GM19372 (cell line): ENCODE results near the gene CTSO.
"Not testable (repeated sequence)": the region's sequence is repeated elsewhere in the genome, so short reads cannot be mapped to it uniquely, and the experiment has no call there.

Experiments used
- ATAC-seq: cut with Tn5 transposase; IDR thresholded peaks from one replicate; pipeline ENCODE4 v1.9.1; 2021; ENCODE audit warnings: mild to moderate bottlenecking, low read depth, moderate library complexity; ENCODE audit not compliant: unreplicated experiment

Gene CTSO

GRCh38 chr4:155908187-155909139, 45.2 kb downstream of the CTSO start:
- peak; percentile 54 for ATAC-seq

GRCh38 chr4:155907556-155907955, 46.1 kb downstream of the CTSO start:
- ATAC-seq = no peak

- no peak for ATAC-seq
Measured at GRCh38 chr4:155906554-155907247, 47.0 kb downstream of the CTSO start.

GRCh38 chr4:155904331-155904730, 49.3 kb downstream of the CTSO start:
- ATAC-seq = no peak

GRCh38 chr4:155903453-155903852, 50.2 kb downstream of the CTSO start, which contains the start of gene TDO2:
Gene TDO2 (plus strand): TSS chr4:155903696. CDS start chr4:155903759, 63 bp downstream.
- ATAC-seq = no peak

- no peak for ATAC-seq
Measured at GRCh38 chr4:155901013-155901412, 52.7 kb downstream of the CTSO start.

GRCh38 chr4:155900381-155900780, 53.3 kb downstream of the CTSO start:
- ATAC-seq = no peak

GRCh38 chr4:155899891-155900290, 53.8 kb downstream of the CTSO start:
- ATAC-seq = no peak

GRCh38 chr4:155898371-155898770, 55.3 kb downstream of the CTSO start:
- not testable (repeated sequence) for ATAC-seq

- no peak for ATAC-seq
Measured at GRCh38 chr4:155891058-155891457, 62.6 kb downstream of the CTSO start.

- ATAC-seq = no peak
Measured at GRCh38 chr4:155889946-155890345, 63.7 kb downstream of the CTSO start.

GRCh38 chr4:155889031-155889793, 64.5 kb downstream of the CTSO start:
- no peak for ATAC-seq

- no peak for ATAC-seq
Measured at GRCh38 chr4:155887847-155888570, 65.7 kb downstream of the CTSO start.

- ATAC-seq = no peak
Measured at GRCh38 chr4:155887045-155887444, 66.6 kb downstream of the CTSO start.

GRCh38 chr4:155885666-155886065, 68.0 kb downstream of the CTSO start:
- no peak for ATAC-seq

- no peak for ATAC-seq
Measured at GRCh38 chr4:155883895-155884294, 69.8 kb downstream of the CTSO start.

GRCh38 chr4:155881555-155881954, 72.1 kb downstream of the CTSO start:
- no peak for ATAC-seq

- ATAC-seq = no peak
Measured at GRCh38 chr4:155879767-155880166, 73.9 kb downstream of the CTSO start.

- ATAC-seq = no peak
Measured at GRCh38 chr4:155878611-155879010, 75.1 kb downstream of the CTSO start.

- no peak for ATAC-seq
Measured at GRCh38 chr4:155877971-155878370, 75.7 kb downstream of the CTSO start.
